NB4 (cell line): Measurements from ENCODE around the gene PRIM1.

ENCODE experiments used
- DNase-seq: peaks from one replicate; pipeline ENCODE4 v3.0.0; 2010; ENCODE audit warnings: low read depth
- H3K4me3 ChIP-seq: one replicate; pipeline ENCODE4 v1.5.1; 2011; ENCODE audit warnings: mild to moderate bottlenecking, low read depth, low read length, moderate library complexity
- MAX ChIP-seq: IDR thresholded peaks from 2 replicates; pipeline ENCODE4 v1.6.1; 2011; ENCODE audit warnings: low read depth, low read length
- MYC ChIP-seq: IDR thresholded peaks from 2 replicates; pipeline ENCODE4 v1.6.1; 2011; ENCODE audit warnings: low read depth, low read length
- POLR2A ChIP-seq: IDR thresholded peaks from 2 replicates; pipeline ENCODE4 v1.6.1; 2011; ENCODE audit warnings: mild to moderate bottlenecking; ENCODE audit not compliant: insufficient read length; ENCODE audit errors: extremely low read depth
- TF ChIP-seq, protein P1 (sequence below): IDR thresholded peaks from one replicate; pipeline ENCODE4 v1.5.1; 2012; ENCODE audit warnings: low read depth, low read length

PRIM1 gene

GRCh38 chr12:56687223-56688128 is 64.6 kb downstream of the PRIM1 start:
- TF ChIP-seq MYC: 0 out of 2 replicates have a peak, but pooled peaks have one; percentile 20
- 0 out of 2 replicates have a peak, but pooled peaks have one; percentile 10 for TF ChIP-seq MAX
- TF ChIP-seq, protein P1, sequence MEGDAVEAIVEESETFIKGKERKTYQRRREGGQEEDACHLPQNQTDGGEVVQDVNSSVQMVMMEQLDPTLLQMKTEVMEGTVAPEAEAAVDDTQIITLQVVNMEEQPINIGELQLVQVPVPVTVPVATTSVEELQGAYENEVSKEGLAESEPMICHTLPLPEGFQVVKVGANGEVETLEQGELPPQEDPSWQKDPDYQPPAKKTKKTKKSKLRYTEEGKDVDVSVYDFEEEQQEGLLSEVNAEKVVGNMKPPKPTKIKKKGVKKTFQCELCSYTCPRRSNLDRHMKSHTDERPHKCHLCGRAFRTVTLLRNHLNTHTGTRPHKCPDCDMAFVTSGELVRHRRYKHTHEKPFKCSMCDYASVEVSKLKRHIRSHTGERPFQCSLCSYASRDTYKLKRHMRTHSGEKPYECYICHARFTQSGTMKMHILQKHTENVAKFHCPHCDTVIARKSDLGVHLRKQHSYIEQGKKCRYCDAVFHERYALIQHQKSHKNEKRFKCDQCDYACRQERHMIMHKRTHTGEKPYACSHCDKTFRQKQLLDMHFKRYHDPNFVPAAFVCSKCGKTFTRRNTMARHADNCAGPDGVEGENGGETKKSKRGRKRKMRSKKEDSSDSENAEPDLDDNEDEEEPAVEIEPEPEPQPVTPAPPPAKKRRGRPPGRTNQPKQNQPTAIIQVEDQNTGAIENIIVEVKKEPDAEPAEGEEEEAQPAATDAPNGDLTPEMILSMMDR: no peak
- peak; percentile 42 for TF ChIP-seq POLR2A
- peak overlapping the region; percentile 98 for H3K4me3 ChIP-seq
- peak; percentile 72 for DNase-seq

DNA sequence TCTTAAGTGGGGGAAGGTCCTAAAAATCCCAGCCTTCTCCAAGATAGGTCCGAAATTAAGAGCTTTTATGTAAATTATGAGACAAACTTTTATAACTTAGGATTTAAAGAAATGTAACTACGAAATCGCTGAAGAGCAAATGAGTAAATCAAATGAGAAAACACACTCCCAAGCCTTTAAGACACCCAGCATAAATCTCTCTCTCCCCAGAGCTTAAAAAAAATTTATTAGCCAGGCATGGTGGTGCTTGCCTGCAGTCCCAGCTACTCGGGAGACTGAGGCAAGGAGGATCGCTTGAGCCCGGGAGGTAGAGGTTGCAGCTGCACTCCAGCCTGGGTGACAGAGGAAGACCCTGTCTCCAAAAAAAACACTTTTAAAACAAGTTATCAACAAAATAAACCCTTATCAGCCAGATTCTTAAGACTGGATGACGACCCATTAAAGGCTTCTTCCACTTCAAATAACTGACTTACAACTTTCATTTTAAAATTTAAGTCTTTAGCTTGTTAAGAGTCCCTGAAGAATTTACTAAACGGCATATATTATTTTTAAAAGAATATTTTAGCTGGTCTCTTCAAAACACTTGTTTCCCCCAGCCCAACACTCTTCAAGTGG is 67.3 kb downstream of the PRIM1 start:
- TF ChIP-seq MYC (no peak), MAX (no peak), POLR2A (no peak)
- TF ChIP-seq, protein P1: no peak
- peak; percentile 34 for DNase-seq
- peak overlapping the region; percentile 98 for H3K4me3 ChIP-seq

DNA sequence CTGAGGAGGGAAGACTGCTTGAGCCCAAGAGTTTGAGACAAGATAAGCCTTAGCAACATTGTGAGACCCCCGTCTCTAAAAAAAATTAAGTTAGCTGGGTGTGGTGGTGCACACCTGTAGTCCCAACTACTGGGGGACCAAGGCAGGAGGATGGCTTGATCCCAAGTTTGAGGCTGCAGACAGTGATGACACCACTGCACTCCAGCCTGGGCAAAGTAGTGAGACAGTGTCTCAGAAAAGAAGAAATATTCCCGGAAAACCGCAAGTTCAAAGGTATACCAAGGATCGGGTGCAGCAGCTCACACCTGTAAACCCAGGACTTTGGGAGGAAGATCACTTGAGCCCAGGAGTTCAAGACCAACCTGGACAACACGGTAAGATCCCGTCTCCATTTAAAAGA is 69.8 kb downstream of the PRIM1 start:
- H3K4me3 ChIP-seq: peak overlapping the region; percentile 35
- TF ChIP-seq POLR2A: no peak
- TF ChIP-seq MAX: no peak
- no peak for TF ChIP-seq MYC
- TF ChIP-seq, protein P1: no peak
- no peak for DNase-seq
